K562 (cell line): ENCODE results near the gene LYPD3. TPM values are rescaled to one million over a fixed set of nuclear protein-coding genes. Genes with fewer than 3 reads are reported as not detected.
A peak's percentile ranks its signal among the peaks of the same experiment; 100 is the strongest.

Experiments used
- ARNT ChIP-seq, 2 experiments: fragments of 450-650 bp; IDR thresholded peaks; 2 replicates each; pipeline ENCODE4 v1.6.1; 2016; ENCODE audit warnings: mild to moderate bottlenecking in 1 of 2
- CHD7 ChIP-seq: fragments of 200-600 bp; sonication (generic); IDR thresholded peaks from one replicate; pipeline ENCODE4 v1.6.1; 2012; ENCODE audit warnings: mild to moderate bottlenecking, low read depth, low read length, inconsistent platforms
- FUS ChIP-seq: fragments of 200-400 bp; formaldehyde crosslinking; optimal IDR thresholded peaks from 2 replicates; pipeline ENCODE3; 2017; ENCODE audit warnings: low read depth, low read length
- MEF2D ChIP-seq: conservative IDR thresholded peaks from 2 replicates; pipeline ENCODE4 v1.6.1; 2016; ENCODE audit warnings: low read depth, missing genetic modification characterization, missing compliant biosample characterization
- NKRF ChIP-seq: fragments of 450-650 bp; IDR thresholded peaks from 2 replicates; pipeline ENCODE4 v1.6.1; 2016; ENCODE audit warnings: borderline replicate concordance
- PTRF ChIP-seq: fragments of 450-650 bp; IDR thresholded peaks from 2 replicates; pipeline ENCODE4 v1.6.1; 2016; ENCODE audit warnings: mild to moderate bottlenecking, missing genetic modification characterization, missing compliant biosample characterization
- RBM15 ChIP-seq: fragments of 200-400 bp; formaldehyde crosslinking; IDR thresholded peaks from 2 replicates; pipeline ENCODE4 v1.6.1; 2018; ENCODE audit warnings: mild to moderate bottlenecking, low read length, moderate library complexity; ENCODE audit not compliant: insufficient read depth
- ZBTB49 ChIP-seq: sonication (generic); formaldehyde crosslinking; IDR thresholded peaks from 2 replicates; pipeline ENCODE4 v1.8.0; 2022; ENCODE audit warnings: missing genetic modification reagents, mild to moderate bottlenecking, borderline replicate concordance
- ZFX ChIP-seq: sonication (generic); formaldehyde crosslinking; IDR thresholded peaks from 2 replicates; pipeline ENCODE4 v1.8.0; 2022; ENCODE audit warnings: mild to moderate bottlenecking, missing genetic modification reagents, moderate library complexity
- ZNF408 ChIP-seq: fragments of 250-450 bp; sonication (Bioruptor Pico); IDR thresholded peaks from 2 replicates; pipeline ENCODE4 v1.4.0; 2020; ENCODE audit warnings: low read depth, mild to moderate bottlenecking, moderate library complexity
- ZNF717 ChIP-seq: fragments of 250-450 bp; sonication (Bioruptor Pico); IDR thresholded peaks from 2 replicates; pipeline ENCODE4 v1.5.0; 2021
- polyA plus RNA-seq, 8 experiments: library from polyadenylated mRNA; depleted of rRNA in 4 of 8; stranded (reverse) in 5 of 8; unstranded in 3 of 8; fragments of >200 nt; fragmentation: Nextera tagmentation in 2 of 8; fragmentation: Illumina TruSeq in 1 of 8; extraction: Ambion mirVana in 2 of 8; extraction: Trizol in 1 of 8; gene quantifications; 2 replicates each; pipeline versions ENCODE4 v1.2.1 to v1.2.3, GENCODE V29; 2011 to 2014; ENCODE audit warnings: inconsistent platforms in 1 of 8, missing spikeins in 1 of 8
- total RNA-seq, 7 experiments: library from RNA; depleted of rRNA in 6 of 7; stranded (reverse); fragments of >200 nt in 6 of 7; fragmentation: Illumina TruSeq in 2 of 7; extraction: Trizol in 2 of 7; gene quantifications; 2 replicates each; pipeline versions ENCODE4 v1.2.1 to v1.2.3, GENCODE V29; 2011 to 2021; ENCODE audit warnings: low replicate concordance in 1 of 7

The LYPD3 gene
- total and polyA plus RNA-seq, 9 of the 15 experiments (the other 6 are each of a cell fraction or from before 2014, with no cell fraction given) = 0.04 to 0.33 (median 0.20) TPM; not detected in 1

- TF ChIP-seq ZNF408 (CRISPR knock-in tag) (no peak), MEF2D (no peak), ARNT (IDR thresholded peaks at IDR 0.05) (no peak), PTRF (tag) (no peak), NKRF (peak; percentile 77), CHD7 (no peak), RBM15 (no peak), FUS (no peak), ZBTB49 (CRISPR knock-in tag) (no peak), ZFX (CRISPR knock-in tag) (peak; percentile 64), ZNF717 (no peak)
Observed at GRCh38 chr19:43503501-43504425, 38.4 kb upstream of the LYPD3 start (continued).
